Stimulated activated CD8-positive, alpha-beta memory T cell treated with anti-CD3 and anti-CD28 coated beads, Interleukin-15, amount 100 ng/mL, for 24 hours (primary cell): ENCODE measurements around the gene GDF10.

Experiments used
- DNase-seq: peaks from one replicate; pipeline ENCODE4 v3.0.0-alpha.2; 2020; ENCODE audit warnings: low read depth

The GDF10 gene

GRCh38 chr10:47269294-47269693, 30.7 kb upstream of the GDF10 start:
- no peak for DNase-seq

- DNase-seq, result no peak
These were observed 23.9 kb upstream of the GDF10 start for GRCh38 chr10:47276071-47276470.

GRCh38 chr10:47276576-47277351, 23.2 kb upstream of the GDF10 start:
- DNase-seq, result no peak

GRCh38 chr10:47277352-47278151, 22.4 kb upstream of the GDF10 start:
- no peak for DNase-seq

- no peak for DNase-seq
These were observed 21.9 kb upstream of the GDF10 start for GRCh38 chr10:47278152-47278473.

- DNase-seq, result no peak
These were observed 21.3 kb upstream of the GDF10 start for GRCh38 chr10:47278720-47279119.

- DNase-seq, result no peak
These were observed 20.7 kb upstream of the GDF10 start for GRCh38 chr10:47279276-47279675.

GRCh38 chr10:47282005-47282656, 17.9 kb upstream of the GDF10 start:
- DNase-seq, result no peak

- DNase-seq, result no peak
These were observed 17.4 kb upstream of the GDF10 start for GRCh38 chr10:47282657-47283018.

- no peak for DNase-seq
These were observed 16.8 kb upstream of the GDF10 start for GRCh38 chr10:47283101-47283630.

GRCh38 chr10:47283848-47284247, 16.1 kb upstream of the GDF10 start:
- DNase-seq, result no peak

- no peak for DNase-seq
These were observed 14.4 kb upstream of the GDF10 start for GRCh38 chr10:47285381-47286115.

GRCh38 chr10:47286116-47286505, 13.9 kb upstream of the GDF10 start:
- DNase-seq, result no peak

GRCh38 chr10:47286591-47287315, 13.2 kb upstream of the GDF10 start:
- DNase-seq, result no peak

- DNase-seq, result no peak
These were observed 12.6 kb upstream of the GDF10 start for GRCh38 chr10:47287365-47287802.

- DNase-seq, result no peak
These were observed 12.2 kb upstream of the GDF10 start for GRCh38 chr10:47287805-47288204.

- no peak for DNase-seq
These were observed 11.8 kb upstream of the GDF10 start for GRCh38 chr10:47288236-47288635.

GRCh38 chr10:47288916-47289495, 11.0 kb upstream of the GDF10 start:
- DNase-seq, result no peak

GRCh38 chr10:47289921-47290320, 10.1 kb upstream of the GDF10 start:
- no peak for DNase-seq

GRCh38 chr10:47290338-47290737, 9.7 kb upstream of the GDF10 start:
- DNase-seq, result no peak

- no peak for DNase-seq
These were observed 8.3 kb upstream of the GDF10 start for GRCh38 chr10:47291682-47292081.
